H1 (cell line): ENCODE results near the gene CREB1. TPM values are rescaled to one million over a fixed set of nuclear protein-coding genes. Genes with fewer than 3 reads are reported as not detected.

ENCODE experiments used
- CTCF ChIA-PET: fragments of 300-600 bp; sonication (Branson Sonifier 250); formaldehyde crosslinking; loops from one replicate; lab custom pipeline; 2021; ENCODE audit not compliant: partially characterized antibody; lab: Charles Lee
- POLR2A ChIA-PET: fragments of 300-600 bp; sonication (Branson Sonifier 250); formaldehyde crosslinking; loops from one replicate; lab custom pipeline; 2021; ENCODE audit warnings: inconsistent platforms; ENCODE audit not compliant: partially characterized antibody; lab: Charles Lee
- DNase-seq, 2 experiments: peaks; one replicate each; pipeline versions ENCODE4 v3.0.0 to v3.0.0-alpha.2; 2010 to 2022; ENCODE audit warnings: low spot score in 2 of 2, low read depth in 1 of 2, mixed read lengths in 1 of 2
- FAIRE-seq: peaks from 2 replicates; lab custom pipeline; 2011; peaks lifted over from hg19 to GRCh38; lab: Jason Lieb, UNC
- H2AFZ ChIP-seq: 2 replicates; pipeline ENCODE4 v1.8.1; 2012; ENCODE audit warnings: low read length, inconsistent platforms
- H2AK5ac ChIP-seq: 2 replicates; pipeline ENCODE4 v1.6.1; 2013; ENCODE audit warnings: low read depth, low read length
- H2BK120ac ChIP-seq: replicated peaks from 2 replicates; pipeline ENCODE3; 2013; ENCODE audit warnings: low read depth, low read length, inconsistent platforms
- H2BK12ac ChIP-seq: 2 replicates; pipeline ENCODE4 v1.6.1; 2013; ENCODE audit warnings: low read depth, low read length
- H2BK15ac ChIP-seq: 2 replicates; pipeline ENCODE4 v1.6.1; 2013; ENCODE audit warnings: low read length
- H2BK20ac ChIP-seq: 2 replicates; pipeline ENCODE4 v1.6.1; 2013; ENCODE audit warnings: low read length
- H2BK5ac ChIP-seq: 2 replicates; pipeline ENCODE4 v1.6.1; 2013; ENCODE audit warnings: low read depth, low read length
- H3K14ac ChIP-seq: 2 replicates; pipeline ENCODE4 v1.6.1; 2013; ENCODE audit warnings: inconsistent platforms; ENCODE audit not compliant: insufficient read length
- H3K18ac ChIP-seq: 2 replicates; pipeline ENCODE4 v1.6.1; 2013; ENCODE audit warnings: low read length; ENCODE audit errors: extremely low read depth
- H3K23ac ChIP-seq: 2 replicates; pipeline ENCODE4 v1.6.1; 2013; ENCODE audit warnings: inconsistent platforms; ENCODE audit not compliant: insufficient read length
- H3K23me2 ChIP-seq: 2 replicates; pipeline ENCODE4 v1.6.1; 2013; ENCODE audit warnings: low read depth, low read length
- H3K27ac ChIP-seq: 2 replicates; pipeline ENCODE4 v1.6.1; 2011; ENCODE audit warnings: low read depth, low read length, inconsistent platforms
- H3K27me3 ChIP-seq, 4 experiments: replicated peaks in 1 of 4; 1 replicate in 1 of 4; 2 replicates in 3 of 4; pipeline versions ENCODE4 v1.6.1 to v1.8.1; 2011 to 2013; ENCODE audit warnings: low read length in 3 of 4, mild to moderate bottlenecking in 3 of 4, inconsistent platforms in 2 of 4, mixed read lengths in 2 of 4, moderate library complexity in 1 of 4; ENCODE audit not compliant: control insufficient read depth in 3 of 4, insufficient read depth in 3 of 4; ENCODE audit errors: extremely low read depth in 1 of 4
- H3K36me3 ChIP-seq, 4 experiments: 2 replicates each; pipeline versions ENCODE4 v1.6.1 to v1.8.1; 2011 to 2013; ENCODE audit warnings: mild to moderate bottlenecking in 4 of 4, low read length in 3 of 4, moderate library complexity in 2 of 4, control low read depth in 1 of 4, inconsistent platforms in 1 of 4; ENCODE audit not compliant: insufficient read depth in 4 of 4, control insufficient read depth in 2 of 4
- H3K4ac ChIP-seq: replicated peaks from 2 replicates; pipeline ENCODE3; 2013; ENCODE audit warnings: low read length, low read depth, mixed read lengths, inconsistent platforms; ENCODE audit not compliant: insufficient read length
- H3K4me1 ChIP-seq, 4 experiments: replicated peaks in 1 of 4; 1 replicate in 1 of 4; 2 replicates in 3 of 4; pipeline versions ENCODE4 v1.6.1 to v1.8.1; 2011 to 2013; ENCODE audit warnings: low read length in 3 of 4, inconsistent platforms in 2 of 4, mixed read lengths in 1 of 4; ENCODE audit not compliant: insufficient read depth in 4 of 4, control insufficient read depth in 3 of 4
- H3K4me2 ChIP-seq, 2 experiments: 2 replicates each; pipeline versions ENCODE4 v1.6.1 to v1.8.1; 2011 to 2013; ENCODE audit warnings: low read depth in 2 of 2, low read length in 2 of 2, control low read depth in 1 of 2, inconsistent platforms in 1 of 2, mild to moderate bottlenecking in 1 of 2; ENCODE audit not compliant: insufficient read depth in 1 of 2
- H3K4me3 ChIP-seq, 4 experiments: fragments of 200-600, 300-600 bp in 1 of 4; sonication (generic), shearing (Covaris generic), sonication (Bioruptor Twin) in 1 of 4; 2 replicates each; pipeline versions ENCODE4 v1.5.1 to v1.8.1; 2011 to 2016; ENCODE audit warnings: low read length in 4 of 4, low read depth in 3 of 4, control low read depth in 2 of 4, inconsistent platforms in 2 of 4, mild to moderate bottlenecking in 2 of 4, mixed read lengths in 1 of 4, moderate library complexity in 1 of 4; ENCODE audit not compliant: insufficient read depth in 2 of 4; ENCODE audit errors: extremely low read depth in 1 of 4
- H3K56ac ChIP-seq: replicated peaks from 2 replicates; pipeline ENCODE3; 2013; ENCODE audit warnings: low read depth, mild to moderate bottlenecking, mixed read lengths, low read length, inconsistent platforms; ENCODE audit not compliant: insufficient read length
- H3K79me1 ChIP-seq: 2 replicates; pipeline ENCODE4 v1.6.1; 2013; ENCODE audit warnings: low read depth, low read length, control low read depth
- H3K79me2 ChIP-seq, 2 experiments: 2 replicates each; pipeline versions ENCODE4 v1.6.1 to v1.8.1; 2012 to 2013; ENCODE audit warnings: low read length in 2 of 2, mild to moderate bottlenecking in 2 of 2, inconsistent platforms in 1 of 2; ENCODE audit not compliant: insufficient read depth in 2 of 2, control insufficient read depth in 1 of 2
- H3K9ac ChIP-seq, 4 experiments: replicated peaks in 1 of 4; 1 replicate in 1 of 4; 2 replicates in 3 of 4; pipeline versions ENCODE4 v1.6.1 to v1.8.1; 2011 to 2013; ENCODE audit warnings: low read depth in 3 of 4, low read length in 3 of 4, control low read depth in 2 of 4, mild to moderate bottlenecking in 2 of 4, moderate library complexity in 2 of 4, inconsistent platforms in 1 of 4; ENCODE audit errors: extremely low read depth in 1 of 4
- H3K9me3 ChIP-seq, 2 experiments: 2 replicates each; pipeline versions ENCODE4 v1.6.1 to v1.8.1; 2012 to 2013; ENCODE audit warnings: mild to moderate bottlenecking in 2 of 2, moderate library complexity in 2 of 2, control low read depth in 1 of 2, inconsistent platforms in 1 of 2, low read depth in 1 of 2, low read length in 1 of 2, mixed read lengths in 1 of 2; ENCODE audit not compliant: insufficient read depth in 2 of 2
- H4K20me1 ChIP-seq, 2 experiments: replicated peaks in 1 of 2; 2 replicates each; pipeline versions ENCODE3 to v1.8.1; 2011 to 2013; ENCODE audit warnings: inconsistent platforms in 2 of 2, low read length in 2 of 2, mild to moderate bottlenecking in 1 of 2; ENCODE audit not compliant: insufficient read depth in 2 of 2, control insufficient read depth in 1 of 2
- H4K5ac ChIP-seq: 2 replicates; pipeline ENCODE4 v1.6.1; 2013; ENCODE audit warnings: low read length, low read depth, mixed read lengths, inconsistent platforms; ENCODE audit not compliant: insufficient read length
- H4K8ac ChIP-seq: 2 replicates; pipeline ENCODE4 v1.8.0; 2013; ENCODE audit warnings: mild to moderate bottlenecking, moderate library complexity, low read length, inconsistent platforms; ENCODE audit not compliant: insufficient read depth; ENCODE audit errors: extremely low read depth
- H4K91ac ChIP-seq: replicated peaks from 2 replicates; pipeline ENCODE3; 2013; ENCODE audit warnings: low read length, mixed read lengths, inconsistent platforms; ENCODE audit not compliant: insufficient read length
- ASH2L ChIP-seq: fragments of 200-600, 300-600 bp; sonication (generic); IDR thresholded peaks from one replicate; pipeline ENCODE4 v1.7.1; 2017; ENCODE audit warnings: low read length
- ATF3 ChIP-seq: IDR thresholded peaks from 2 replicates; pipeline ENCODE4 v1.6.1; 2011; ENCODE audit warnings: low read depth, mild to moderate bottlenecking, low read length; ENCODE audit not compliant: insufficient read depth
- EP300 ChIP-seq, 2 experiments: IDR thresholded peaks; 1 replicate in 1 of 2; 2 replicates in 1 of 2; pipeline ENCODE4 v1.6.1; 2011 to 2012; ENCODE audit warnings: low read depth in 2 of 2, low read length in 2 of 2, mild to moderate bottlenecking in 2 of 2, borderline replicate concordance in 1 of 2, inconsistent platforms in 1 of 2, moderate library complexity in 1 of 2
- HDAC2 ChIP-seq, 2 experiments: fragments of 300-600 bp in 1 of 2; sonication (generic) in 1 of 2; IDR thresholded peaks; 2 replicates each; pipeline ENCODE4 v1.6.1; 2011 to 2012; ENCODE audit warnings: low read depth in 2 of 2, low read length in 2 of 2, mild to moderate bottlenecking in 2 of 2, moderate library complexity in 2 of 2, borderline replicate concordance in 1 of 2, inconsistent platforms in 1 of 2
- JUN ChIP-seq: IDR thresholded peaks from 2 replicates; pipeline ENCODE4 v1.6.1; 2011; ENCODE audit warnings: low read depth, mild to moderate bottlenecking, improper control_type of control experiment, low read length
- KDM4A ChIP-seq: IDR thresholded peaks from one replicate; pipeline ENCODE4 v1.7.1; 2012; ENCODE audit warnings: low read depth, mild to moderate bottlenecking, moderate library complexity, low read length, inconsistent platforms; ENCODE audit not compliant: severe bottlenecking
- NANOG ChIP-seq: IDR thresholded peaks from 2 replicates; pipeline ENCODE4 v1.6.1; 2011; ENCODE audit warnings: low read length, low read depth, mild to moderate bottlenecking, inconsistent platforms; ENCODE audit not compliant: insufficient read depth, poor library complexity, severe bottlenecking
- RFX5 ChIP-seq: IDR thresholded peaks from 2 replicates; pipeline ENCODE4 v1.6.1; 2011; ENCODE audit warnings: low read depth, low read length, improper control_type of control experiment, borderline replicate concordance
- SP2 ChIP-seq: IDR thresholded peaks from 2 replicates; pipeline ENCODE4 v1.6.1; 2012; ENCODE audit warnings: mild to moderate bottlenecking, low read length, inconsistent platforms
- SUZ12 ChIP-seq: fragments of 200-600 bp; sonication (generic); IDR thresholded peaks from 2 replicates; pipeline ENCODE4 v1.6.1; 2012; ENCODE audit warnings: mild to moderate bottlenecking, inconsistent platforms, low read length, moderate library complexity, mixed read lengths
- TAF7 ChIP-seq: optimal IDR thresholded peaks from 2 replicates; pipeline ENCODE3; 2011; ENCODE audit warnings: low read depth, mild to moderate bottlenecking, inconsistent platforms, low read length, moderate library complexity, borderline replicate concordance
- TEAD4 ChIP-seq: IDR thresholded peaks from 2 replicates; pipeline ENCODE4 v1.6.1; 2012; ENCODE audit warnings: low read depth, low read length, inconsistent platforms, mixed read lengths
- ZNF274 ChIP-seq: IDR thresholded peaks from 2 replicates; pipeline ENCODE4 v1.7.0; 2012; ENCODE audit warnings: low read length, borderline replicate concordance; ENCODE audit errors: extremely low read depth
- WGBS, 2 experiments: shearing (Covaris generic) in 1 of 2; methylation state at CpG; one replicate each; pipeline versions ENCODE4 v1.1.6 to v1.1.7; 2013 to 2015; ENCODE audit warnings: low lambda C conversion rate in 2 of 2, mixed read lengths in 2 of 2, inconsistent platforms in 1 of 2, low coverage in 1 of 2, missing lambda C conversion rate in 1 of 2; ENCODE audit not compliant: insufficient replicate concordance in 2 of 2, insufficient coverage in 1 of 2, insufficient read length in 1 of 2; ENCODE audit errors: extremely low coverage in 1 of 2, missing lambda C conversion rate in 1 of 2; 5-methylcytosine and 5-hydroxymethylcytosine counted together
- polyA plus RNA-seq, 7 experiments: library from polyadenylated mRNA; depleted of rRNA in 3 of 7; stranded (reverse) in 5 of 7; unstranded in 2 of 7; fragments of >200 nt in 5 of 7; fragments of 200-250 nt in 2 of 7; gene quantifications; 1 replicate in 5 of 7; 2 replicates in 1 of 7; 4 replicates in 1 of 7; pipeline versions ENCODE4 v1.2.1 to v1.2.3, GENCODE V29; 2011 to 2013; ENCODE audit warnings: missing spikeins in 2 of 7, mixed read lengths in 2 of 7
- total RNA-seq: library from RNA; stranded (reverse); fragmentation: NEBNext Ultra II Directional; extraction: Animal tissue kit (Norgen Biotek cat#: 25700); gene quantifications from 2 replicates; pipeline ENCODE4 v1.2.1, GENCODE V29; 2021

The CREB1 gene
- total and polyA plus RNA-seq, 2 of the 8 experiments (the other 6 are each of a cell fraction or from before 2014, with no cell fraction given), result 46.3 to 99.0 TPM

- no peak overlapping the region for H3K27ac ChIP-seq
- H4K20me1 ChIP-seq, result peaks cover 0 to 5% of the 10 kb centered on the region in 2 experiments
- no peak overlapping the region for H2BK20ac ChIP-seq
- ChIA-PET POLR2A (interaction anchor here (1.4 kb wide), 1 partner anchor 10 kb away, joined by 3 read pairs; the partner anchor contains the start of gene METTL21A), CTCF (interaction anchor here (0.5 to 2.9 kb wide), 2 partner anchors 11 to 374 kb away, joined by 3 to 8 read pairs; no protein-coding TSS in a partner anchor)
- no peak overlapping the region for H2AFZ ChIP-seq
- 0 out of 2 replicates have a peak, but pooled peaks cover 3% of the 10 kb centered on the region for H3K79me1 ChIP-seq
- no peak overlapping the region for H2BK15ac ChIP-seq
- no peak overlapping the region for H3K4me2 ChIP-seq
- H3K9me3 ChIP-seq, result no peaks in the 10 kb centered on the region
- H3K23ac ChIP-seq, result no peak overlapping the region
- peaks cover 0 to under 1% of the 10 kb centered on the region in 2 experiments; a peak in 1 of 4 replicates for H3K79me2 ChIP-seq
- no peak overlapping the region for H2AK5ac ChIP-seq
- H3K4me1 ChIP-seq, result no peaks in the 10 kb centered on the region
- no peak overlapping the region for H4K5ac ChIP-seq
- no peak overlapping the region for H2BK120ac ChIP-seq
- FAIRE-seq, result no peak
- no peak overlapping the region for H3K4ac ChIP-seq
- H4K8ac ChIP-seq, result no peak overlapping the region
- DNase-seq, result no peak
- WGBS, 2 experiments, result 96% methylated on average over 2 of the region's 2 CpGs; no CpG with 5 or more reads in 1 of the 2 experiments
- H3K27me3 ChIP-seq, result no peaks in the 10 kb centered on the region
- H4K91ac ChIP-seq, result no peak overlapping the region
- H3K56ac ChIP-seq, result no peak overlapping the region
- peaks cover 11 to 57% (median 29%) of the 10 kb centered on the region in 4 experiments for H3K36me3 ChIP-seq
- H3K14ac ChIP-seq, result no peak overlapping the region
- no peak overlapping the region for H2BK5ac ChIP-seq
- no peak overlapping the region for H3K18ac ChIP-seq
- H3K4me3 ChIP-seq, result no peak overlapping the region
- H3K23me2 ChIP-seq, result no peaks in the 10 kb centered on the region
- no peak overlapping the region for H2BK12ac ChIP-seq
- no peak overlapping the region for H3K9ac ChIP-seq
- TF ChIP-seq RFX5 (no peak), EP300 (IDR thresholded peaks at IDR 0.05; ENCODE audit: borderline replicate concordance in 1 of 2, low read depth in 2 of 2, low read length in 2 of 2) (no peak), ASH2L (no peak), ZNF274 (no peak), HDAC2 (IDR thresholded peaks at IDR 0.05; ENCODE audit: borderline replicate concordance in 1 of 2, low read depth in 2 of 2, low read length in 2 of 2) (no peak), NANOG (no peak), SP2 (no peak), ATF3 (no peak), TEAD4 (no peak), SUZ12 (no peak), KDM4A (no peak), JUN (no peak), TAF7 (no peak)
Measured at GRCh38 chr2:207614824-207615223, 85.1 kb downstream of the CREB1 start.
